Mesothelial cell of epicardium (in vitro differentiated cells): ENCODE data around the gene RPS3. TPM values are rescaled to one million over a fixed set of nuclear protein-coding genes. Genes with fewer than 3 reads are reported as not detected.

Source experiments
- DNase-seq, 2 experiments: peaks; one replicate each; pipeline ENCODE4 v3.0.0; 2021; ENCODE audit warnings: low spot score in 2 of 2; ENCODE audit not compliant: unreplicated experiment in 2 of 2
- H3K27ac Mint-ChIP-seq: 2 replicates; pipeline ENCODE4 v1.8.0; 2021; ENCODE audit warnings: mixed read lengths
- H3K27me3 Mint-ChIP-seq: 2 replicates; pipeline ENCODE4 v1.8.0; 2021; ENCODE audit warnings: low read depth, mixed read lengths
- H3K36me3 Mint-ChIP-seq: 2 replicates; pipeline ENCODE4 v1.8.0; 2021; ENCODE audit warnings: mixed read lengths
- H3K4me1 Mint-ChIP-seq: 2 replicates; pipeline ENCODE4 v1.8.0; 2021; ENCODE audit warnings: mixed read lengths
- H3K4me3 Mint-ChIP-seq: 2 replicates; pipeline ENCODE4 v1.8.0; 2021; ENCODE audit warnings: mild to moderate bottlenecking, moderate library complexity, mixed read lengths
- H3K9me3 Mint-ChIP-seq: 2 replicates; pipeline ENCODE4 v1.8.0; 2021; ENCODE audit warnings: mixed read lengths
- CTCF ChIP-seq: fragments of 200-600 bp; sonication (generic); IDR thresholded peaks from one replicate; pipeline ENCODE4 v1.5.0; 2021; ENCODE audit warnings: antibody characterized with exemption; ENCODE audit not compliant: unreplicated experiment
- total RNA-seq: library from RNA; stranded (reverse); gene quantifications from 3 replicates; pipeline ENCODE4 v1.2.1, GENCODE V29; 2021

RPS3 gene
- total RNA-seq, 1 donor from 2014 or later: 2,848 TPM

GRCh38 chr11:75432911-75433321 is 33.6 kb downstream of the RPS3 start, which contains the start of gene KLHL35:
KLHL35 (minus strand) TSS chr11:75433203; CDS start chr11:75430629, 2,574 bp downstream.
- Mint-ChIP-seq H3K9me3 (peaks cover 7% of the 10 kb centered on the region), H3K36me3 (peaks cover 3% of the 10 kb centered on the region), H3K27me3 (peaks cover 62% of the 10 kb centered on the region), H3K4me3 (no peak within 1 kb of the TSS), H3K27ac (no peak within 1 kb of the TSS), H3K4me1 (peaks cover 9% of the 10 kb centered on the region)
- TF ChIP-seq CTCF: no peak
- DNase-seq: no peak

GRCh38 chr11:75433443-75433842 is 34.1 kb downstream of the RPS3 start:
- Mint-ChIP-seq H3K27me3 (peaks cover 57% of the 10 kb centered on the region), H3K4me3 (no peak overlapping the region)

GRCh38 chr11:75434051-75434450 is 34.7 kb downstream of the RPS3 start:
- Mint-ChIP-seq H3K9me3 (peaks cover 4% of the 10 kb centered on the region), H3K27me3 (peaks cover 50% of the 10 kb centered on the region), H3K4me1 (peaks cover 9% of the 10 kb centered on the region), H3K36me3 (peaks cover 3% of the 10 kb centered on the region), H3K27ac (no peak overlapping the region), H3K4me3 (no peak overlapping the region)
- no peak for TF ChIP-seq CTCF
- no peak for DNase-seq

More at GRCh38 chr11:75433443-75433842, 34.1 kb downstream of the RPS3 start:
- Mint-ChIP-seq H3K4me1 (peaks cover 9% of the 10 kb centered on the region), H3K36me3 (peaks cover 3% of the 10 kb centered on the region), H3K9me3 (peaks cover 7% of the 10 kb centered on the region), H3K27ac (no peak overlapping the region)
- DNase-seq: no peak
- TF ChIP-seq CTCF: no peak

GRCh38 chr11:75434886-75435570 is 35.7 kb downstream of the RPS3 start:
- no peak overlapping the region for H3K27ac Mint-ChIP-seq
- no peaks in the 10 kb centered on the region for H3K36me3 Mint-ChIP-seq
- H3K9me3 Mint-ChIP-seq: no peaks in the 10 kb centered on the region
- TF ChIP-seq CTCF: no peak
- H3K27me3 Mint-ChIP-seq: peaks cover 46% of the 10 kb centered on the region
- no peak overlapping the region for H3K4me3 Mint-ChIP-seq
- DNase-seq: no peak
- peaks cover 6% of the 10 kb centered on the region for H3K4me1 Mint-ChIP-seq

GRCh38 chr11:75435571-75435925 is 36.2 kb downstream of the RPS3 start:
- DNase-seq: no peak
- Mint-ChIP-seq H3K9me3 (no peaks in the 10 kb centered on the region), H3K4me3 (no peak overlapping the region), H3K36me3 (no peaks in the 10 kb centered on the region), H3K4me1 (peaks cover 5% of the 10 kb centered on the region), H3K27ac (no peak overlapping the region), H3K27me3 (peaks cover 44% of the 10 kb centered on the region)
- TF ChIP-seq CTCF: no peak
